K562 (cell line): ENCODE measurements around the gene DNAJC8. TPM values are rescaled to one million over a fixed set of nuclear protein-coding genes. Genes with fewer than 3 reads are reported as not detected.

Experiments used
- ADNP ChIP-seq: fragments of 200-800 bp; sonication (Bioruptor generic); IDR thresholded peaks from 2 replicates; pipeline ENCODE4 v1.6.1; 2016; ENCODE audit warnings: missing genetic modification characterization, missing compliant biosample characterization
- MNT ChIP-seq, 2 experiments: fragments of 450-650 bp; conservative IDR thresholded peaks; 2 replicates each; pipeline ENCODE4 v1.6.1; 2017; ENCODE audit warnings: mild to moderate bottlenecking in 2 of 2, moderate library complexity in 2 of 2
- MTA3 ChIP-seq: fragments of 450-650 bp; formaldehyde crosslinking; IDR thresholded peaks from 2 replicates; pipeline ENCODE4 v1.6.1; 2017; ENCODE audit warnings: mild to moderate bottlenecking, borderline replicate concordance
- NR0B1 ChIP-seq: fragments of 450-650 bp; IDR thresholded peaks from one replicate; pipeline ENCODE4 v1.6.1; 2018; ENCODE audit warnings: mild to moderate bottlenecking, moderate library complexity; ENCODE audit not compliant: partially characterized antibody
- PATZ1 ChIP-seq: fragments of 250-450 bp; sonication (Bioruptor Pico); IDR thresholded peaks from 2 replicates; pipeline ENCODE4 v1.5.0; 2020; ENCODE audit warnings: mild to moderate bottlenecking, borderline replicate concordance
- RBM15 ChIP-seq: fragments of 200-400 bp; formaldehyde crosslinking; IDR thresholded peaks from 2 replicates; pipeline ENCODE4 v1.6.1; 2018; ENCODE audit warnings: mild to moderate bottlenecking, low read length, moderate library complexity; ENCODE audit not compliant: insufficient read depth
- SNIP1 ChIP-seq: fragments of 450-650 bp; IDR thresholded peaks from 2 replicates; pipeline ENCODE4 v1.7.1; 2017; ENCODE audit warnings: low read depth, mild to moderate bottlenecking
- STAT5B ChIP-seq: fragments of 250-450 bp; sonication (Bioruptor Pico); IDR thresholded peaks from 2 replicates; pipeline ENCODE4 v1.8.0; 2021; ENCODE audit warnings: mild to moderate bottlenecking, inconsistent platforms
- TCFL5 ChIP-seq: fragments of 250-450 bp; sonication (Bioruptor Pico); conservative IDR thresholded peaks from 2 replicates; pipeline ENCODE4 v1.6.1; 2021; ENCODE audit warnings: mild to moderate bottlenecking, moderate library complexity, matching md5 sums
- TRIM24 ChIP-seq, 2 experiments: fragments of 450-650 bp; IDR thresholded peaks; 2 replicates each; pipeline ENCODE4 v1.6.1; 2016
- ZHX1 ChIP-seq: fragments of 150-350 bp; conservative IDR thresholded peaks from 2 replicates; pipeline ENCODE4 v1.6.1; 2014; ENCODE audit warnings: low read length
- ZNF263 ChIP-seq: sonication (generic); formaldehyde crosslinking; IDR thresholded peaks from 2 replicates; pipeline ENCODE4 v1.8.0; 2022; ENCODE audit warnings: mild to moderate bottlenecking, missing genetic modification reagents, borderline replicate concordance
- polyA plus RNA-seq, 8 experiments: library from polyadenylated mRNA; depleted of rRNA in 4 of 8; stranded (reverse) in 5 of 8; unstranded in 3 of 8; fragments of >200 nt; fragmentation: Nextera tagmentation in 2 of 8; fragmentation: Illumina TruSeq in 1 of 8; extraction: Ambion mirVana in 2 of 8; extraction: Trizol in 1 of 8; gene quantifications; 2 replicates each; pipeline versions ENCODE4 v1.2.1 to v1.2.3, GENCODE V29; 2011 to 2014; ENCODE audit warnings: inconsistent platforms in 1 of 8, missing spikeins in 1 of 8
- total RNA-seq, 7 experiments: library from RNA; depleted of rRNA in 6 of 7; stranded (reverse); fragments of >200 nt in 6 of 7; fragmentation: Illumina TruSeq in 2 of 7; extraction: Trizol in 2 of 7; gene quantifications; 2 replicates each; pipeline versions ENCODE4 v1.2.1 to v1.2.3, GENCODE V29; 2011 to 2021; ENCODE audit warnings: low replicate concordance in 1 of 7
- TF ChIP-seq, protein P1 (sequence below): fragments of 450-650 bp; conservative IDR thresholded peaks from 2 replicates; pipeline ENCODE4 v1.6.1; 2016; ENCODE audit warnings: missing genetic modification characterization, low read depth, mild to moderate bottlenecking, missing compliant biosample characterization, moderate library complexity
- TF ChIP-seq, protein P2 (sequence below): sonication (generic); formaldehyde crosslinking; IDR thresholded peaks from 2 replicates; pipeline ENCODE4 v1.8.1; 2022; ENCODE audit warnings: missing genetic modification reagents
- TF ChIP-seq, protein P3 (sequence below): fragments of 450-650 bp; formaldehyde crosslinking; IDR thresholded peaks from 2 replicates; pipeline ENCODE4 v1.4.0; 2020; ENCODE audit warnings: mild to moderate bottlenecking

DNAJC8 gene
- total and polyA plus RNA-seq, 9 of the 15 experiments (the other 6 are each of a cell fraction or from before 2014, with no cell fraction given): 143 to 508 (median 209) TPM

- 0 out of 2 replicates have a peak, but pooled peaks have one; percentile 28 for TF ChIP-seq TCFL5
- TF ChIP-seq STAT5B: no peak
- TF ChIP-seq, protein P1, sequence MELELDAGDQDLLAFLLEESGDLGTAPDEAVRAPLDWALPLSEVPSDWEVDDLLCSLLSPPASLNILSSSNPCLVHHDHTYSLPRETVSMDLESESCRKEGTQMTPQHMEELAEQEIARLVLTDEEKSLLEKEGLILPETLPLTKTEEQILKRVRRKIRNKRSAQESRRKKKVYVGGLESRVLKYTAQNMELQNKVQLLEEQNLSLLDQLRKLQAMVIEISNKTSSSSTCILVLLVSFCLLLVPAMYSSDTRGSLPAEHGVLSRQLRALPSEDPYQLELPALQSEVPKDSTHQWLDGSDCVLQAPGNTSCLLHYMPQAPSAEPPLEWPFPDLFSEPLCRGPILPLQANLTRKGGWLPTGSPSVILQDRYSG (tag): 0 out of 2 replicates have a peak, but pooled peaks have one; percentile 44
- TF ChIP-seq MTA3: no peak
- TF ChIP-seq, protein P2, sequence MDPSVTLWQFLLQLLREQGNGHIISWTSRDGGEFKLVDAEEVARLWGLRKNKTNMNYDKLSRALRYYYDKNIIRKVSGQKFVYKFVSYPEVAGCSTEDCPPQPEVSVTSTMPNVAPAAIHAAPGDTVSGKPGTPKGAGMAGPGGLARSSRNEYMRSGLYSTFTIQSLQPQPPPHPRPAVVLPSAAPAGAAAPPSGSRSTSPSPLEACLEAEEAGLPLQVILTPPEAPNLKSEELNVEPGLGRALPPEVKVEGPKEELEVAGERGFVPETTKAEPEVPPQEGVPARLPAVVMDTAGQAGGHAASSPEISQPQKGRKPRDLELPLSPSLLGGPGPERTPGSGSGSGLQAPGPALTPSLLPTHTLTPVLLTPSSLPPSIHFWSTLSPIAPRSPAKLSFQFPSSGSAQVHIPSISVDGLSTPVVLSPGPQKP (CRISPR knock-in tag): no peak
- no peak for TF ChIP-seq SNIP1
- no peak for TF ChIP-seq ZNF263 (CRISPR knock-in tag)
- no peak for TF ChIP-seq ADNP
- TF ChIP-seq ZHX1: no peak
- TF ChIP-seq TRIM24 (IDR thresholded peaks at IDR 0.05): no peak
- no peak for TF ChIP-seq RBM15
- no peak; a peak in 1 of 4 replicates for TF ChIP-seq MNT (conservative IDR thresholded peaks at IDR 0.05)
- no peak for TF ChIP-seq PATZ1 (CRISPR knock-in tag)
- TF ChIP-seq, protein P3, sequence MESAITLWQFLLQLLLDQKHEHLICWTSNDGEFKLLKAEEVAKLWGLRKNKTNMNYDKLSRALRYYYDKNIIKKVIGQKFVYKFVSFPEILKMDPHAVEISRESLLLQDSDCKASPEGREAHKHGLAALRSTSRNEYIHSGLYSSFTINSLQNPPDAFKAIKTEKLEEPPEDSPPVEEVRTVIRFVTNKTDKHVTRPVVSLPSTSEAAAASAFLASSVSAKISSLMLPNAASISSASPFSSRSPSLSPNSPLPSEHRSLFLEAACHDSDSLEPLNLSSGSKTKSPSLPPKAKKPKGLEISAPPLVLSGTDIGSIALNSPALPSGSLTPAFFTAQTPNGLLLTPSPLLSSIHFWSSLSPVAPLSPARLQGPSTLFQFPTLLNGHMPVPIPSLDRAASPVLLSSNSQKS (CRISPR knock-in tag): 0 out of 2 replicates have a peak, but pooled peaks have one; percentile 59
- TF ChIP-seq NR0B1: no peak
These were observed 25.9 kb upstream of the DNAJC8 start (continued) for GRCh38 chr1:28258628-28259251.
